ENCODE measurements around the gene AUNIP. TPM values are rescaled to one million over a fixed set of nuclear protein-coding genes. Genes with fewer than 3 reads are reported as not detected.

Gene AUNIP
- total RNA-seq, 2 experiments from 2014 or later = 12.1 to 15.1 TPM

- peak; percentile 82 for DNase-seq
- H3K36me3 Mint-ChIP-seq = no peaks in the 10 kb centered on the region
- H3K4me3 Mint-ChIP-seq = peak within 1 kb of the TSS; percentile 95
- peaks cover 8% of the 10 kb centered on the region for H3K27me3 Mint-ChIP-seq
- no peaks in the 10 kb centered on the region for H3K9me3 Mint-ChIP-seq
- peaks cover 16% of the 10 kb centered on the region for H3K4me1 Mint-ChIP-seq
- H3K27ac Mint-ChIP-seq = peak within 1 kb of the TSS; percentile 72
These were observed 16.0 kb upstream of the AUNIP start, which contains the start of gene PAQR7 for GRCh38 chr1:25875154-25875855. TSS of gene PAQR7 (minus strand) at chr1:25875708. CDS start at chr1:25863839, 11,869 bp downstream.

DNA sequence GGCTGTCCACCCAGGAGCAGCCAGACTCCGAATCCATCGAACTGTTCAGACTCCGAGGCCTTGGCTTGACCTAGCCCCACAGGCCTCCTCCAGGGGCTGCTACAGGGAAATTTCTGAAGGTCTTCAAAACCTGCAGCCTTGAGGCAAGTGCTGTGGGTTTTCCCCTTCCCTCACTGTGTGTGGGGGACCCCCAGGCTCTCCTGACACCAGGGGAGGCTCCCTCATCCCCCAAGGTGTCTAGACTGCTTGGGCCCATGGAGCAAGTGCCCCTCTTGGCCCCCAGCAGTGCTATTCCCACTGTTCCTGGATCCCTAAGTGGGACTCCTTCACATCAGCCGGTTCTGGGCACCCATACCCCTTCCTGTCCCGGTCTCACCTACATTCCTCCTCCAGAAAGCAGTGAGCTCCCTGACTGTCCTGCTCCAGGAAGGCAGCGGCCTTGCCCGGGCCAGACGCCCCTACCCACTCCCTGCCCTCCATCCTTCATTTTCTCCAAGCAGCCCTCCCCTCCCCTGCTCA is 15.4 kb upstream of the AUNIP start:
- H3K36me3 Mint-ChIP-seq = no peaks in the 10 kb centered on the region
- H3K4me1 Mint-ChIP-seq = peaks cover 16% of the 10 kb centered on the region
- H3K9me3 Mint-ChIP-seq = no peaks in the 10 kb centered on the region
- peak; percentile 14 for DNase-seq
- peaks cover 8% of the 10 kb centered on the region for H3K27me3 Mint-ChIP-seq
- peak overlapping the region; percentile 72 for H3K27ac Mint-ChIP-seq
- H3K4me3 Mint-ChIP-seq = peak overlapping the region; percentile 95

DNA sequence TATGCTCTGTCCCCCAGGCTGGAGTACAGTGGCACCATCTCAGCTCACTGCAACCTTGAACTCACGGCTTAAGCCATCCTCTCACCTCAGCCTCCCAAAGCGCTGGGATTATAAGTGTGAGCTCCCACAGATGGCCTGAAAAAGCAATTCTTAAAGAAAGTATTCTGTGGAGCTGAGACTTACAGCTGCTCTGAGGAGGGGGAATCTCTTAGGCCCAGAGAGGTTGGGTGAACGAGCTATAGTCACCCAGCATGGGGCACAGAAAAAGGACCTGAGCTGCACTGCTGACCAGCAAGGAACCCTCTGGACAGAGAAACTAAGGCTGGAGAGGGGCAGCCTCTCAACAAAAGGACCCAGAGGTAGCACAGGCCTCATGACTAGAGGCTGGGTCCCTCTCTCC is 15.0 kb upstream of the AUNIP start:
- Mint-ChIP-seq H3K27ac (no peak overlapping the region), H3K4me3 (peak overlapping the region; percentile 95), H3K27me3 (peaks cover 8% of the 10 kb centered on the region), H3K36me3 (no peaks in the 10 kb centered on the region), H3K4me1 (peaks cover 16% of the 10 kb centered on the region), H3K9me3 (no peaks in the 10 kb centered on the region)
- DNase-seq = no peak

GRCh38 chr1:25873120-25873519 is 13.9 kb upstream of the AUNIP start:
- Mint-ChIP-seq H3K27me3 (peaks cover 8% of the 10 kb centered on the region), H3K4me3 (no peak overlapping the region), H3K4me1 (peaks cover 16% of the 10 kb centered on the region), H3K36me3 (no peaks in the 10 kb centered on the region), H3K27ac (no peak overlapping the region), H3K9me3 (no peaks in the 10 kb centered on the region)
- no peak for DNase-seq

- peaks cover 8% of the 10 kb centered on the region for H3K27me3 Mint-ChIP-seq
- H3K36me3 Mint-ChIP-seq = no peaks in the 10 kb centered on the region
- DNase-seq = no peak
- H3K9me3 Mint-ChIP-seq = no peaks in the 10 kb centered on the region
- no peak overlapping the region for H3K27ac Mint-ChIP-seq
- peaks cover 16% of the 10 kb centered on the region for H3K4me1 Mint-ChIP-seq
- H3K4me3 Mint-ChIP-seq = no peak overlapping the region
These were observed 13.5 kb upstream of the AUNIP start for GRCh38 chr1:25872713-25873112.

- Mint-ChIP-seq H3K4me1 (peaks cover 16% of the 10 kb centered on the region), H3K4me3 (no peak overlapping the region), H3K27ac (no peak overlapping the region), H3K9me3 (no peaks in the 10 kb centered on the region), H3K36me3 (no peaks in the 10 kb centered on the region), H3K27me3 (peaks cover 8% of the 10 kb centered on the region)
- no peak for DNase-seq
These were observed 12.6 kb upstream of the AUNIP start for GRCh38 chr1:25871704-25872494.

GRCh38 chr1:25871086-25871703 is 11.9 kb upstream of the AUNIP start:
- DNase-seq = no peak
- Mint-ChIP-seq H3K4me3 (no peak overlapping the region), H3K27ac (no peak overlapping the region), H3K36me3 (no peaks in the 10 kb centered on the region), H3K9me3 (no peaks in the 10 kb centered on the region), H3K27me3 (peaks cover 3% of the 10 kb centered on the region), H3K4me1 (peaks cover 16% of the 10 kb centered on the region)

DNA sequence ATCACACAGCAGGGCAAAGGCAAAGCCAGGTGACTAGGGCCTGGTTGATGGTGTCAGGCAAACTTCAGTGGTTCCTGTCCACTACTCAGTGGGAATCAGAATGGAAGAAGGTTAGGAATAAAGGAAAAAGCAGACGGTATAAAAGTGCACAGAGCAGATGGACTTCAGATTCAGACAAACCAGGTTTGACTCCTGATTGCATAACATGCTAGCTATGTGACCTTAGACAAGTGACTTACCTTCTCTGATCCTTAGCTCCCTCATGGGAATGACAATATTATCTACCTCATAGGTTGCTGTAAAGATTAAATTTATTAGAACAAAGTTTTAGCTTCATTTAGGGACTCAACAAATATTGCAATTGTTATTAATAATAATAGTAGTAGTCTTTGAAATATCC is 11.4 kb upstream of the AUNIP start:
- H3K27me3 Mint-ChIP-seq = no peaks in the 10 kb centered on the region
- no peak overlapping the region for H3K27ac Mint-ChIP-seq
- H3K36me3 Mint-ChIP-seq = no peaks in the 10 kb centered on the region

DNA sequence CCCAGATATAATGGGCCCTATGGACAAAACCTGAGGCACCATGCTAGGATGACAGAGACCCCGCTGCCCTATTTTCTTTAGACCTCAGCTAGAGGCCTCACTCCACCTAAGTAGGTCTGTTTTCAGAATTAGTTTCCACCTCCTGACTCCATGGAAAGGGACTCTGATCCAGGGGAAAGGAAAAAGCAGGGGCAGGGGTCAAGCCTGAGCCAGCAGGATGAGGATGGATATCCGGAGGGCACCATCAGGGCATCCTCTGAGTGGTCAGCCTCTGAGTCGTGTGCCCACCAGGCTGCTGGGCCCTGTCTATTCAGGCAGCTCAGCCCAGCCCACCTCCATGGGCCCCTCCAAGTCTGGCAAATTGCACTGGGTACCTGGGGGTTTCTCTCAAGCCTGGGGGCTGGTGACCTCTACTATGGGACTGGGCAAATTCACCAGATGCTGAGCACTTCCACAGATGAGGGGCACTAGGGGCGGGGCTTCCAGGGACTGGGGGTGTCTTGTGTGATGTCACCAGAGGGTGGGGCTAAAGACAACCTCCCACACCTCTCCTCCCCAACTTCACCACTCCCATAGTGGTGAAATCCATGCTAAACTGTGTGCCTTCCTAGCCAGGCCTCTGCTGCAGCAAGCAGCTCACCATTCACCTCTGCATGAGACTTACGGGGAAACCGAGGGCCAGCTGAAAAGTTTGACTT is 10.8 kb upstream of the AUNIP start:
- Mint-ChIP-seq H3K27me3 (no peaks in the 10 kb centered on the region), H3K27ac (no peak overlapping the region)

More for the DNA sequence above, 11.4 kb upstream of the AUNIP start:
- H3K4me1 Mint-ChIP-seq = peaks cover 16% of the 10 kb centered on the region
- no peaks in the 10 kb centered on the region for H3K9me3 Mint-ChIP-seq
- no peak overlapping the region for H3K4me3 Mint-ChIP-seq
- DNase-seq = no peak

DNA sequence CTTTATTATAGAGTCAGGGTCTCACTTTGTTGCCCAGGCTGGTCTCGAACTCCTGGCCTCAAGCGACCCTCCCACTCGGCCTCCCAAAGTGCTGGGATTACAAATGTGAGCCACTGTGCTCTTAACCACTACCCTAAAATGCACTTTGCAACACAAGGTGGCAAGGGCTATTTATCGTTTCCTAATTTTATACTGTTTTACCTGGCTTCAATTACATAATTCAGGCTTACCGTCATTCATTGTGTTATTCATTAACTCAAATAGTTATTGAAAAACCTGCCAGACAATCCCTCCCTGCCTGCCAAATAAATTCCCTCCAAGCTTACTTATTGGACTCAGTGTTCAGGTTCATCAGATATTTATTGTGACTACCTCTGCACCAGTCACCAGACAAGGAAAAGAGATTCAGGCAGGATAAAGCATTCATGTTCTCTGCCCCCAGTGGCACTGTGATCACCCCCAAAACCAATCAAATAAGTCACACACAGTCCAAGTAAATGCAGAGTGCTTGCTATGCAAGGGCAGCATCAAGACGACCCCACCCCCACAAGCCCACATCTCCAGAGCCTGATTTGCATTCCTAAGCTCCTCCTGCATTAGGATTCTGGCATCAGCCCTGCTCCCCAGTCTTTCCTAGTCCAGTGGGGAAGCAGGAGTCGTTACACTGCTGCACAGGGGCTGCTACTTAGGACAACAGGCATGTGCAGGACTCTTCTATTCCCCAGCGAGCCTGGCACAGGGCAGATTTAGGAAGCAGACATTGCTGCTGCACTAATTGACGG is 8.1 kb upstream of the AUNIP start:
- H3K36me3 Mint-ChIP-seq = peaks cover 8% of the 10 kb centered on the region
- no peaks in the 10 kb centered on the region for H3K9me3 Mint-ChIP-seq
- H3K27me3 Mint-ChIP-seq = no peaks in the 10 kb centered on the region
- no peak overlapping the region for H3K27ac Mint-ChIP-seq
- H3K4me3 Mint-ChIP-seq = no peak overlapping the region
- no peak for DNase-seq
- H3K4me1 Mint-ChIP-seq = peaks cover 3% of the 10 kb centered on the region

More for the DNA sequence above, 10.8 kb upstream of the AUNIP start:
- no peak overlapping the region for H3K4me3 Mint-ChIP-seq
- DNase-seq = no peak
- H3K4me1 Mint-ChIP-seq = peaks cover 15% of the 10 kb centered on the region
- H3K36me3 Mint-ChIP-seq = no peaks in the 10 kb centered on the region
- H3K9me3 Mint-ChIP-seq = no peaks in the 10 kb centered on the region

DNA sequence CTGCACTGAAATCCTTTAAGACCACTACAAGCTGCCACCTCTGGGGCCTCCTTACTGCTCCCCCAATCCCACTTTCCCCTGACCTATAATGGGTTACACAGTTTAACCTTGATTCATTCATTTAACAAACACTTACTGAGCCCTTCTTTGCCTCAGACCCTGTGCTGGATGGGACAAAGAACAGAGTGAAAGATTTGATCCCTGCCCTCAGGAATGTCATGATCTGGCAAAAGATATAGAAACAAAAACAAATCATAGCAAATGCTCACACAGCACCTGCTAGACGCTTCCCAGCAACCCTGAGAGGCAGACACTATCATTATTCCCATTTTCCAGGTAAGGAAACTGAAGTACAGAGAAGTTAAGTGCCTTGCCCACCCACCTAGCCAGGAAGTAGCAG is 7.0 kb upstream of the AUNIP start:
- DNase-seq = no peak
- no peak overlapping the region for H3K4me3 Mint-ChIP-seq
- H3K4me1 Mint-ChIP-seq = peaks cover 6% of the 10 kb centered on the region
- no peaks in the 10 kb centered on the region for H3K9me3 Mint-ChIP-seq
- H3K27me3 Mint-ChIP-seq = no peaks in the 10 kb centered on the region
- peaks cover 13% of the 10 kb centered on the region for H3K36me3 Mint-ChIP-seq
- H3K27ac Mint-ChIP-seq = no peak overlapping the region

DNA sequence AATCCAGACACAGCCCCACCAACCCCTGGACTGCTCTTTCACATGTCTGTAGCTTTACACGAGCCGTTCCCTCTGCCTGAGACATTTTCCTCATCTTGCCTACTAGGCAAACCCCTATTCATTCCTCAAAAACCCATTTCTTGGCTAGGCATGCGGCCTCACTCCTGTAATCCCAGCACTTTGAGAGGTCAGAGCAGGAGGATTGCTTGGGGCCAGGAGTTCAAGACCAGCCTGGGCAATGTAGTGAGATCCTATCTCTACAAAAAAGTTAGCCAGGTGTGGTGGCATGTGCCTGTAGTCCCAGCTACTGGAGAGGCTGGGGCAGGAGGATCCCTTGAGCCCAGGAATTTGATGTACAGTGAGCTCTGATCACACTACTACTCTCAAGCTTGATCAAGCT is 5.2 kb upstream of the AUNIP start:
- no peak overlapping the region for H3K27ac Mint-ChIP-seq
- H3K27me3 Mint-ChIP-seq = no peaks in the 10 kb centered on the region
- DNase-seq = no peak
- no peaks in the 10 kb centered on the region for H3K9me3 Mint-ChIP-seq
- H3K36me3 Mint-ChIP-seq = peaks cover 19% of the 10 kb centered on the region
- H3K4me3 Mint-ChIP-seq = no peak overlapping the region
- peaks cover 15% of the 10 kb centered on the region for H3K4me1 Mint-ChIP-seq

GRCh38 chr1:25863486-25864262 is 4.4 kb upstream of the AUNIP start:
- Mint-ChIP-seq H3K36me3 (peaks cover 19% of the 10 kb centered on the region), H3K9me3 (no peaks in the 10 kb centered on the region), H3K4me1 (peaks cover 16% of the 10 kb centered on the region), H3K27ac (no peak overlapping the region), H3K27me3 (no peaks in the 10 kb centered on the region), H3K4me3 (no peak overlapping the region)
- DNase-seq = no peak

Measured in activated naive CD8-positive, alpha-beta T cell treated with anti-CD3 and anti-CD28 coated beads for 36 hours (primary cell).